RWPE1 (cell line): Measurements from ENCODE around the gene EMP2.

Experiments
- CTCF ChIA-PET: fragments of 350-600 bp; sonication (Branson Sonifier 250); formaldehyde crosslinking; extraction: SDS; loops from one replicate; lab custom pipeline; 2021; lab: Yijun Ruan, JAX
- POLR2A ChIA-PET: fragments of 400-600 bp; formaldehyde crosslinking; extraction: SDS; loops from one replicate; lab custom pipeline; 2020; ENCODE audit warnings: antibody characterized with exemption; ENCODE audit not compliant: low non-redundant PET; lab: Yijun Ruan, JAX
- DNase-seq: peaks from one replicate; pipeline ENCODE4 v3.0.0; 2012; ENCODE audit warnings: low spot score
- H3K27ac ChIP-seq: fragments of 450-650 bp; 2 replicates; pipeline ENCODE4 v1.5.1; 2017
- TF ChIP-seq, protein P1 (sequence below): fragments of 450-650 bp; conservative IDR thresholded peaks from 2 replicates; pipeline ENCODE4 v1.5.1; 2017; ENCODE audit warnings: low read depth, mild to moderate bottlenecking

EMP2 gene

GRCh38 chr16:10592611-10593010 lies 12.2 kb upstream of the EMP2 start:
- DNase-seq, result no peak
- POLR2A ChIA-PET, result no interaction called here
- CTCF ChIA-PET, result interaction anchor here (1.6 kb wide), 1 partner anchor 13 kb away, joined by 7 read pairs; no protein-coding TSS in a partner anchor
- TF ChIP-seq, protein P1, sequence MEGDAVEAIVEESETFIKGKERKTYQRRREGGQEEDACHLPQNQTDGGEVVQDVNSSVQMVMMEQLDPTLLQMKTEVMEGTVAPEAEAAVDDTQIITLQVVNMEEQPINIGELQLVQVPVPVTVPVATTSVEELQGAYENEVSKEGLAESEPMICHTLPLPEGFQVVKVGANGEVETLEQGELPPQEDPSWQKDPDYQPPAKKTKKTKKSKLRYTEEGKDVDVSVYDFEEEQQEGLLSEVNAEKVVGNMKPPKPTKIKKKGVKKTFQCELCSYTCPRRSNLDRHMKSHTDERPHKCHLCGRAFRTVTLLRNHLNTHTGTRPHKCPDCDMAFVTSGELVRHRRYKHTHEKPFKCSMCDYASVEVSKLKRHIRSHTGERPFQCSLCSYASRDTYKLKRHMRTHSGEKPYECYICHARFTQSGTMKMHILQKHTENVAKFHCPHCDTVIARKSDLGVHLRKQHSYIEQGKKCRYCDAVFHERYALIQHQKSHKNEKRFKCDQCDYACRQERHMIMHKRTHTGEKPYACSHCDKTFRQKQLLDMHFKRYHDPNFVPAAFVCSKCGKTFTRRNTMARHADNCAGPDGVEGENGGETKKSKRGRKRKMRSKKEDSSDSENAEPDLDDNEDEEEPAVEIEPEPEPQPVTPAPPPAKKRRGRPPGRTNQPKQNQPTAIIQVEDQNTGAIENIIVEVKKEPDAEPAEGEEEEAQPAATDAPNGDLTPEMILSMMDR, result no peak
- no peak overlapping the region for H3K27ac ChIP-seq

GRCh38 chr16:10590342-10590741 lies 9.9 kb upstream of the EMP2 start:
- POLR2A ChIA-PET, result no interaction called here
- DNase-seq, result no peak
- TF ChIP-seq, protein P1, result no peak
- H3K27ac ChIP-seq, result no peak overlapping the region
- CTCF ChIA-PET, result no interaction called here

DNA sequence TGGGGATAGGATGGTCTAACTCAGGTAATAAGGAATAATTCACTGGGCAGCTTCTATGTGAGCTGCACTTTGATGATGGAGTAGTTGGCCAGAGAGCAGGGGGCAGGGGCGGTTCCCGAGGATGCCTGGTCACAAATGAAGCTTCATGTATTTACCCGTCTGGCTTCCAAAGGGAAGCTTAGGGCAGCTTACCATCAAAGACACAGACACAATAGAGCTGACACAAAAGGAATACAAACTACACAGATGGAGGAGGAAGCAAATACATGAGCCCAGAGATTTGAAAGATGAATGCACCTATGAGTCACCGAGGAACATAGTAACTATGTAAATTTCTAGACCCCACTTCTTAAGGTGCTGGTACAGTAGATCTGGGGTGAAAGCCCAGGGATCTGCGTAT lies 8.7 kb upstream of the EMP2 start:
- no peak overlapping the region for H3K27ac ChIP-seq
- ChIA-PET CTCF (interaction anchor here (0.6 kb wide), 1 partner anchor 327 kb away, joined by 6 read pairs; no protein-coding TSS in a partner anchor), POLR2A (interaction anchor here (0.6 kb wide), 1 partner anchor 16 kb away, joined by 3 read pairs; no protein-coding TSS in a partner anchor)
- TF ChIP-seq, protein P1, result no peak
- DNase-seq, result no peak

DNA sequence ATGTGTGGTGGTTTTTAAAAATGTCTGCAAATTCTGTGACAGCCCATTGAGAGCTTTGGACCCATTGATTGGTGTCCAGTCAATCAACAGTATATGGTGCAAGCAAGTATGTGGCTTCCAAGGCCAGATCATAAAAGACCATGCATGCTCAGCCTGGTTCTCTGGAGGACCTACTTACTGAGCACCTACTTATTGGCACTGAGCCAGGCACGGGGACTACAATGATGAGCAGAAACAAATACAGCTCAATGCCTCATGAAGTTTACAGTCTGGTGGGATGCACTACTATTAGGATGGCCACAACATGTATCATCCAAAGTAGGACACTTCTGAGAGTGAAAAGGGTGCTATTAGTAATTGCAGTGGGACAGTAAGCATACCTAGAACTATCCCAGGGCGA lies 7.2 kb upstream of the EMP2 start:
- no peak for DNase-seq
- TF ChIP-seq, protein P1, result no peak
- H3K27ac ChIP-seq, result no peak overlapping the region
- POLR2A ChIA-PET, result no interaction called here
- CTCF ChIA-PET, result interaction anchor here (0.5 kb wide), 1 partner anchor 114 kb away, joined by 8 read pairs; no protein-coding TSS in a partner anchor

DNA sequence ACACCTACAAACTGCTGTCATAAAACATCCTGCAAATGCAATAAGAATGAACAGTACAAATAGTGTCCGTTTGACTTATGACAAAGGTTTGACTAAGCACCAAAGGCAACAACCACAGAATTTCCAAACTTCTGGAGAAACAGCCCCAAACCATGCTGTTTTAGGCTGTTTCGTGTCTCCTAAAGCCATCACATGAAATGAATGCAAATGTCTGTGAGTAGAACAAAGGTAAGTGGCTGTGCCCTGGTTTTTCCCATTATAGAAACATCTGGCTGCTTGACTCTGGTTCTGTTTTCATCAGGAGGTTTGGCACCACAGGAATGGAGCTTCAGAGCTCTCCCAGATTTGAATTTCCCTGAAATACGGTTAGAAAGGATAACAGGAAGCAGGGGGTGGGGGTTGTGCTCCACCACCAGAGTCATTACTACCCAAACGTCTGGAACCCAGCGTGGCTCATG lies 4.6 kb upstream of the EMP2 start:
- CTCF ChIA-PET, result interaction anchor here (0.6 to 0.7 kb wide), 2 partner anchors 20 to 55 kb away, joined by 3 to 5 read pairs; no protein-coding TSS in a partner anchor

GRCh38 chr16:10583269-10583668 lies 2.9 kb upstream of the EMP2 start:
- TF ChIP-seq, protein P1, result no peak
- DNase-seq, result no peak
- CTCF ChIA-PET, result no interaction called here
- H3K27ac ChIP-seq, result no peak overlapping the region
- POLR2A ChIA-PET, result no interaction called here

More for the DNA sequence above, 4.6 kb upstream of the EMP2 start:
- DNase-seq, result no peak
- POLR2A ChIA-PET, result no interaction called here
- no peak overlapping the region for H3K27ac ChIP-seq
- TF ChIP-seq, protein P1, result no peak
